A549 (cell line): ENCODE results near the gene WASF2. TPM values are rescaled to one million over a fixed set of nuclear protein-coding genes. Genes with fewer than 3 reads are reported as not detected.

Experiments used
- ELK1 ChIP-seq: fragments of 150-350 bp; IDR thresholded peaks from 2 replicates; pipeline ENCODE4 v1.6.1; 2014; ENCODE audit warnings: low read depth, mild to moderate bottlenecking, low read length
- MAFK ChIP-seq: fragments of 450-650 bp; IDR thresholded peaks from 2 replicates; pipeline ENCODE4 v1.6.1; 2014; ENCODE audit not compliant: partially characterized antibody
- RNF2 ChIP-seq: fragments of 200-600 bp; sonication (generic); IDR thresholded peaks from 2 replicates; pipeline ENCODE4 v1.6.1; 2016; ENCODE audit warnings: low read depth, mild to moderate bottlenecking, antibody characterized with exemption, moderate library complexity, borderline replicate concordance
- polyA plus RNA-seq, 4 experiments: library from polyadenylated mRNA; depleted of rRNA in 3 of 4; stranded (reverse); fragments of >200 nt; fragmentation: RNase III in 1 of 4; extraction: RNeasy Plus Mini Kit Qiagen cat#74134 plus additional on column Dnase treatment in 1 of 4; gene quantifications; 2 replicates in 3 of 4; 3 replicates in 1 of 4; pipeline ENCODE4 v1.2.3, GENCODE V29; 2011 to 2017

The WASF2 gene
- polyA plus RNA-seq, 2 of the 4 experiments (the other 2 are of a cell fraction): 22.7 to 44.9 TPM

GRCh38 chr1:27355683-27356082 lies 134.3 kb downstream of the WASF2 start (continued):
- TF ChIP-seq ELK1 (no peak), RNF2 (no peak), MAFK (no peak)

Other genes starting within 250 kb of the WASF2 start
- gene TMEM222, start 168.0 kb downstream of the WASF2 start, polyA plus RNA-seq (2011; rRNA removed): 27.1 and 28.4 TPM in 2 replicates
- 29.7 to 32.0 TPM (median 30.0 TPM) in 3 replicates for gene TMEM222, start 168.0 kb downstream of the WASF2 start, polyA plus RNA-seq (2017; fragmentation: RNase III; extraction: RNeasy Plus Mini Kit Qiagen cat#74134 plus additional on column Dnase treatment)
- 0.50 and 0.80 TPM in 2 replicates for gene SYTL1, start 148.1 kb downstream of the WASF2 start, polyA plus RNA-seq (2011; rRNA removed)
- gene SYTL1, start 148.1 kb downstream of the WASF2 start, polyA plus RNA-seq (2017; fragmentation: RNase III; extraction: RNeasy Plus Mini Kit Qiagen cat#74134 plus additional on column Dnase treatment): 0.50 to 0.76 TPM (median 0.58 TPM) in 3 replicates
- gene MAP3K6, start 123.2 kb downstream of the WASF2 start, polyA plus RNA-seq (2011; rRNA removed): 3.6 and 3.7 TPM in 2 replicates
- 7.5 to 8.5 TPM (median 8.3 TPM) in 3 replicates for gene MAP3K6, start 123.2 kb downstream of the WASF2 start, polyA plus RNA-seq (2017; fragmentation: RNase III; extraction: RNeasy Plus Mini Kit Qiagen cat#74134 plus additional on column Dnase treatment)
- not detected in 2 replicates for gene FCN3, start 115.3 kb downstream of the WASF2 start, polyA plus RNA-seq (2011; rRNA removed)
- not detected in 3 replicates for gene FCN3, start 115.3 kb downstream of the WASF2 start, polyA plus RNA-seq (2017; fragmentation: RNase III; extraction: RNeasy Plus Mini Kit Qiagen cat#74134 plus additional on column Dnase treatment)
- gene CD164L2, start 106.8 kb downstream of the WASF2 start, polyA plus RNA-seq (2011; rRNA removed): not detected in 2 replicates
- gene CD164L2, start 106.8 kb downstream of the WASF2 start, polyA plus RNA-seq (2017; fragmentation: RNase III; extraction: RNeasy Plus Mini Kit Qiagen cat#74134 plus additional on column Dnase treatment): not detected in 3 replicates
- 1.3 and 1.7 TPM in 2 replicates for gene GPR3, start 97.5 kb downstream of the WASF2 start, polyA plus RNA-seq (2011; rRNA removed)
- gene GPR3, start 97.5 kb downstream of the WASF2 start, polyA plus RNA-seq (2017; fragmentation: RNase III; extraction: RNeasy Plus Mini Kit Qiagen cat#74134 plus additional on column Dnase treatment): 0.64 to 0.95 TPM (median 0.76 TPM) in 3 replicates
- 1.3 and 2.6 TPM in 2 replicates for gene AHDC1, start 114.0 kb upstream of the WASF2 start, polyA plus RNA-seq (2011; rRNA removed)
- gene AHDC1, start 114.0 kb upstream of the WASF2 start, polyA plus RNA-seq (2017; fragmentation: RNase III; extraction: RNeasy Plus Mini Kit Qiagen cat#74134 plus additional on column Dnase treatment): 9.8 to 11.5 TPM (median 10.0 TPM) in 3 replicates
- not detected in 2 replicates for gene FGR, start 145.0 kb upstream of the WASF2 start, polyA plus RNA-seq (2011; rRNA removed)
- gene FGR, start 145.0 kb upstream of the WASF2 start, polyA plus RNA-seq (2017; fragmentation: RNase III; extraction: RNeasy Plus Mini Kit Qiagen cat#74134 plus additional on column Dnase treatment): not detected in 3 replicates
- gene IFI6, start 182.0 kb upstream of the WASF2 start, polyA plus RNA-seq (2011; rRNA removed): 5.3 and 6.3 TPM in 2 replicates
- gene IFI6, start 182.0 kb upstream of the WASF2 start, polyA plus RNA-seq (2017; fragmentation: RNase III; extraction: RNeasy Plus Mini Kit Qiagen cat#74134 plus additional on column Dnase treatment): 8.2 to 12.3 TPM (median 8.8 TPM) in 3 replicates
- 6.5 and 7.0 TPM in 2 replicates for gene FAM76A, start 235.8 kb upstream of the WASF2 start, polyA plus RNA-seq (2011; rRNA removed)
- gene FAM76A, start 235.8 kb upstream of the WASF2 start, polyA plus RNA-seq (2017; fragmentation: RNase III; extraction: RNeasy Plus Mini Kit Qiagen cat#74134 plus additional on column Dnase treatment): 4.1 to 4.8 TPM (median 4.2 TPM) in 3 replicates